Fibroblast of lung (primary cell): ENCODE results near the gene DYNLT4. TPM values are rescaled to one million over a fixed set of nuclear protein-coding genes. Genes with fewer than 3 reads are reported as not detected.

Source experiments
- DNase-seq, 2 donors: peaks; one replicate each; pipeline versions ENCODE4 v3.0.0 to v3.0.0-alpha.2; 2010; ENCODE audit warnings: low read depth in 2 of 2
- H2AFZ ChIP-seq: 2 replicates; pipeline ENCODE4 v1.5.1; 2012; ENCODE audit warnings: low read length, control low read depth, inconsistent platforms
- H3K27ac ChIP-seq: 2 replicates; pipeline ENCODE4 v1.5.1; 2011; ENCODE audit warnings: low read length, control low read depth; ENCODE audit not compliant: insufficient read depth
- H3K27me3 ChIP-seq: 2 replicates; pipeline ENCODE4 v1.5.1; 2011; ENCODE audit warnings: mild to moderate bottlenecking, low read length; ENCODE audit not compliant: control insufficient read depth, insufficient read depth
- H3K36me3 ChIP-seq: 2 replicates; pipeline ENCODE4 v1.5.1; 2011; ENCODE audit warnings: low read length; ENCODE audit not compliant: control insufficient read depth, insufficient read depth
- H3K4me1 ChIP-seq: 2 replicates; pipeline ENCODE4 v1.5.1; 2011; ENCODE audit warnings: low read length; ENCODE audit not compliant: control insufficient read depth, insufficient read depth; ENCODE audit errors: extremely low read depth
- H3K4me2 ChIP-seq: 2 replicates; pipeline ENCODE4 v1.5.1; 2011; ENCODE audit warnings: low read length, control low read depth; ENCODE audit not compliant: insufficient read depth; ENCODE audit errors: extremely low read depth
- H3K4me3 ChIP-seq, 4 experiments: fragments of 200-600 bp in 1 of 4; sonication (generic) in 1 of 4; replicated peaks in 1 of 4; 2 replicates each; pipeline ENCODE4 v1.5.1; 2011 to 2016; ENCODE audit warnings: low read length in 4 of 4, low read depth in 3 of 4, mild to moderate bottlenecking in 3 of 4, control low read depth in 2 of 4, inconsistent platforms in 1 of 4, mixed read lengths in 1 of 4; ENCODE audit not compliant: insufficient read depth in 1 of 4; ENCODE audit errors: control extremely low read depth in 1 of 4
- H3K79me2 ChIP-seq: 2 replicates; pipeline ENCODE4 v1.5.1; 2012; ENCODE audit warnings: mild to moderate bottlenecking, low read length, inconsistent platforms; ENCODE audit not compliant: control insufficient read depth, insufficient read depth
- H3K9ac ChIP-seq: 2 replicates; pipeline ENCODE4 v1.5.1; 2011; ENCODE audit warnings: mild to moderate bottlenecking, low read length, control low read depth; ENCODE audit not compliant: insufficient read depth
- H3K9me3 ChIP-seq: 2 replicates; pipeline ENCODE4 v1.5.1; 2012; ENCODE audit warnings: low read depth, low read length; ENCODE audit not compliant: control insufficient read depth, insufficient read depth
- H4K20me1 ChIP-seq: 2 replicates; pipeline ENCODE4 v1.5.1; 2011; ENCODE audit warnings: low read length; ENCODE audit not compliant: control insufficient read depth, insufficient read depth; ENCODE audit errors: extremely low read depth
- EZH2 ChIP-seq: IDR thresholded peaks from 2 replicates; pipeline ENCODE4 v1.5.1; 2012; ENCODE audit warnings: low read length, control low read depth, mild to moderate bottlenecking; ENCODE audit errors: missing control alignments
- polyA plus RNA-seq, 2 donors: library from polyadenylated mRNA; depleted of rRNA in 1 of 2; stranded (reverse) in 1 of 2; unstranded in 1 of 2; fragments of >200 nt; gene quantifications; 2 replicates each; pipeline ENCODE4 v1.2.1, GENCODE V29; 2011 to 2012; ENCODE audit warnings: missing spikeins in 1 of 2
- total RNA-seq: library from RNA; depleted of rRNA; stranded (reverse); fragments of >200 nt; gene quantifications from 2 replicates; pipeline ENCODE4 v1.2.1, GENCODE V29; 2014
- TF ChIP-seq, protein P1 (sequence below), 2 donors: IDR thresholded peaks in 1 of 2; conservative IDR thresholded peaks in 1 of 2; 1 replicate in 1 of 2; 2 replicates in 1 of 2; pipeline ENCODE4 v1.5.1; 2011 to 2012; ENCODE audit warnings: low read length in 2 of 2, control low read depth in 1 of 2, inconsistent platforms in 1 of 2, low read depth in 1 of 2, mild to moderate bottlenecking in 1 of 2

DYNLT4 gene
- total and polyA plus RNA-seq, 2 donors (not counting 1 experiment from before 2014, with no cell fraction given): 0.66 TPM; not detected in 1

DNA sequence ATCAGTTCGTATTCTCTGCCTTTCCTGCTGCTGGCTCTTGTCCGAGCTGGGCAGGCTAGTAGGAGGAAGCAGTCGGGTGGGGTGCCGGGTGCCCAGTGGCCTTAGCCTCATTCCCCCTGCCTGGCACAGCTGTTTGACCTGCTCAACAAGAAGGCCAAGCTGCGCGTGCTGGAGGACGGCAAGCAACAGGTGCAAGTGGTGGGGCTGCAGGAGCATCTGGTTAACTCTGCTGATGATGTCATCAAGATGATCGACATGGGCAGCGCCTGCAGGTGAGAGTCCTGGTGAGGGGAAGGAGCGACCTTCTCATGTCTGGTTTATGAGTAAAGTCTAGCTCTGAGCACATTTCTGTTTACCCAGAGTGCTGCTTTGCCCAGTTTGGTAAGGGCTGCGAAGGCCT, 48.1 kb downstream of the DYNLT4 start:
- Histone ChIP-seq H3K27ac (no peak overlapping the region), H3K9ac (no peak overlapping the region), H3K27me3 (no peaks in the 10 kb centered on the region), H3K4me3 (no peak overlapping the region), H3K9me3 (no peaks in the 10 kb centered on the region), H3K4me1 (no peaks in the 10 kb centered on the region), H4K20me1 (no peaks in the 10 kb centered on the region), H3K4me2 (no peak overlapping the region), H2AFZ (no peak overlapping the region), H3K79me2 (no peaks in the 10 kb centered on the region), H3K36me3 (peaks cover 32% of the 10 kb centered on the region)
- no peak for DNase-seq
- no peak for TF ChIP-seq EZH2
- TF ChIP-seq, protein P1, sequence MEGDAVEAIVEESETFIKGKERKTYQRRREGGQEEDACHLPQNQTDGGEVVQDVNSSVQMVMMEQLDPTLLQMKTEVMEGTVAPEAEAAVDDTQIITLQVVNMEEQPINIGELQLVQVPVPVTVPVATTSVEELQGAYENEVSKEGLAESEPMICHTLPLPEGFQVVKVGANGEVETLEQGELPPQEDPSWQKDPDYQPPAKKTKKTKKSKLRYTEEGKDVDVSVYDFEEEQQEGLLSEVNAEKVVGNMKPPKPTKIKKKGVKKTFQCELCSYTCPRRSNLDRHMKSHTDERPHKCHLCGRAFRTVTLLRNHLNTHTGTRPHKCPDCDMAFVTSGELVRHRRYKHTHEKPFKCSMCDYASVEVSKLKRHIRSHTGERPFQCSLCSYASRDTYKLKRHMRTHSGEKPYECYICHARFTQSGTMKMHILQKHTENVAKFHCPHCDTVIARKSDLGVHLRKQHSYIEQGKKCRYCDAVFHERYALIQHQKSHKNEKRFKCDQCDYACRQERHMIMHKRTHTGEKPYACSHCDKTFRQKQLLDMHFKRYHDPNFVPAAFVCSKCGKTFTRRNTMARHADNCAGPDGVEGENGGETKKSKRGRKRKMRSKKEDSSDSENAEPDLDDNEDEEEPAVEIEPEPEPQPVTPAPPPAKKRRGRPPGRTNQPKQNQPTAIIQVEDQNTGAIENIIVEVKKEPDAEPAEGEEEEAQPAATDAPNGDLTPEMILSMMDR (conservative IDR thresholded peaks at IDR 0.05 in 1 of 2, IDR thresholded peaks at IDR 0.05 in 1 of 2; ENCODE audit: low read depth in 1 of 2, low read length in 2 of 2): no peak

DNA sequence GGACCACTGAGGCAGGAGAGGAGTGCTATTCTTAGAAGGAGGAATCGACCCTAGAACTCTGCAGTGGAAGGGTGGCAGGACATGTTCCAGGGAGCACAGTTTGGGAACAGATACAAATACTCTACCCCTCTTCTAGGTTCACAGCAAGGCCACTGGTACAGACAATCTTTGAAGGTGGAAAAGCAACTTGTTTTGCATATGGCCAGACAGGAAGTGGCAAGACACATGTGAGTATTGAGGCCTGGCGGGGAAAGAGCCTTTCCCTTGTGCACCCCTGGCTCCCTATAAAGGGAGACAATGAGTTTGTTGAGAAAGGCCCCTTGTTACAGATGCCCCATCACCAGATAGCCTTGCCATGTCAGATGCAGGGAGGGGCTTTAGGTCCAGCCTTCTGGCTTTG, 49.7 kb downstream of the DYNLT4 start:
- Histone ChIP-seq H3K27me3 (no peaks in the 10 kb centered on the region), H3K4me1 (no peaks in the 10 kb centered on the region), H2AFZ (no peak overlapping the region), H4K20me1 (no peaks in the 10 kb centered on the region), H3K79me2 (no peaks in the 10 kb centered on the region), H3K4me3 (no peak overlapping the region), H3K9me3 (no peaks in the 10 kb centered on the region), H3K27ac (no peak overlapping the region), H3K9ac (no peak overlapping the region), H3K4me2 (no peak overlapping the region), H3K36me3 (peaks cover 31% of the 10 kb centered on the region)
- TF ChIP-seq, protein P1 (conservative IDR thresholded peaks at IDR 0.05 in 1 of 2, IDR thresholded peaks at IDR 0.05 in 1 of 2; ENCODE audit: low read depth in 1 of 2, low read length in 2 of 2): no peak
- no peak for TF ChIP-seq EZH2
- DNase-seq: no peak

Other genes starting within 250 kb of the DYNLT4 start
- gene TMEM53, start 132.9 kb downstream of the DYNLT4 start, total RNA-seq: 5.6 and 8.1 TPM in 2 replicates
- 11.6 and 12.4 TPM in 2 replicates for gene TMEM53, start 132.9 kb downstream of the DYNLT4 start, polyA plus RNA-seq
- gene ARMH1, start 132.6 kb downstream of the DYNLT4 start, total RNA-seq: 2.3 and 6.4 TPM in 2 replicates
- gene ARMH1, start 132.6 kb downstream of the DYNLT4 start, polyA plus RNA-seq: 0.75 and 2.4 TPM in 2 replicates
- gene RNU5D-1, start 76.2 kb downstream of the DYNLT4 start, total RNA-seq: not detected in 2 replicates
- gene RNU5D-1, start 76.2 kb downstream of the DYNLT4 start, polyA plus RNA-seq: not detected in 2 replicates
- gene KIF2C, start 67.5 kb downstream of the DYNLT4 start, total RNA-seq: 0.51 and 9.2 TPM in 2 replicates
- gene KIF2C, start 67.5 kb downstream of the DYNLT4 start, polyA plus RNA-seq: 9.9 and 41.9 TPM in 2 replicates
- gene RPS8, start 31.8 kb downstream of the DYNLT4 start, total RNA-seq: 1,373 and 1,913 TPM in 2 replicates
- 1,895 and 2,098 TPM in 2 replicates for gene RPS8, start 31.8 kb downstream of the DYNLT4 start, polyA plus RNA-seq
- gene BEST4, start 19.2 kb downstream of the DYNLT4 start, total RNA-seq: under 0.01 and 0.17 TPM in 2 replicates
- gene BEST4, start 19.2 kb downstream of the DYNLT4 start, polyA plus RNA-seq: 0.10 and 0.11 TPM in 2 replicates
- gene PLK3, start 7.0 kb downstream of the DYNLT4 start, total RNA-seq: 20.8 and 30.6 TPM in 2 replicates
- gene PLK3, start 7.0 kb downstream of the DYNLT4 start, polyA plus RNA-seq: 12.2 and 22.6 TPM in 2 replicates
- gene BTBD19, start 1.2 kb upstream of the DYNLT4 start, total RNA-seq: 3.9 and 5.0 TPM in 2 replicates
- 5.6 and 8.7 TPM in 2 replicates for gene BTBD19, start 1.2 kb upstream of the DYNLT4 start, polyA plus RNA-seq
- 0.50 TPM in 1 of 2 replicates, not detected in the other for gene PTCH2, start 35.9 kb upstream of the DYNLT4 start, total RNA-seq
- gene PTCH2, start 35.9 kb upstream of the DYNLT4 start, polyA plus RNA-seq: 0.15 and 0.23 TPM in 2 replicates
- gene EIF2B3, start 179.2 kb upstream of the DYNLT4 start, total RNA-seq: 35.7 and 49.5 TPM in 2 replicates
- 47.2 and 59.0 TPM in 2 replicates for gene EIF2B3, start 179.2 kb upstream of the DYNLT4 start, polyA plus RNA-seq
- 14.4 and 20.3 TPM in 2 replicates for gene HECTD3, start 204.0 kb upstream of the DYNLT4 start, total RNA-seq
- gene HECTD3, start 204.0 kb upstream of the DYNLT4 start, polyA plus RNA-seq: 33.7 and 51.0 TPM in 2 replicates
- gene UROD, start 204.9 kb upstream of the DYNLT4 start, total RNA-seq: 158 and 162 TPM in 2 replicates
- 129 and 156 TPM in 2 replicates for gene UROD, start 204.9 kb upstream of the DYNLT4 start, polyA plus RNA-seq